NCI-H82 (cell line): Measurements from ENCODE around the gene CFDP1.

Source experiments
- DNase-seq: peaks from one replicate; lab custom pipeline; 2025; lab: John Stamatoyannopoulos, UW

Gene CFDP1

DNA sequence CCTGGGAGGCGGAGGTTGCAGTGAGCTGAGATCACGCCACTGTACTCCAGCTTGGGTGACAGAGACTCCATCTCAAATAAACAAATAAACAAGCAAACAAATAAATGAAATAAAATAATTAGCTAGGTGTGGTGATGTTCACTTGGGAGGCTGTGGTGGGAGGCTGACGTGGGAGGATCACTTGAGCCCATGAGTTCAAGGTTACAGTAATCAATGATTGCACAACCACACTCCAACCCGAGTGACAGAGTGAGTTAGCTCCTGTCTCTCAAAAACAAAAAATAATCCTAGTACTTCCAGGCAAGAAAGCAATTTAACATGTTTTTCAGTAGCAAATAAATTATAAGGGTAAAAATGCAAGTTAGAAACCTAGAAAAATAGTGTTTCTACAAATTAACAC, 26.4 kb downstream of the CFDP1 start:
- DNase-seq = no peak

DNA sequence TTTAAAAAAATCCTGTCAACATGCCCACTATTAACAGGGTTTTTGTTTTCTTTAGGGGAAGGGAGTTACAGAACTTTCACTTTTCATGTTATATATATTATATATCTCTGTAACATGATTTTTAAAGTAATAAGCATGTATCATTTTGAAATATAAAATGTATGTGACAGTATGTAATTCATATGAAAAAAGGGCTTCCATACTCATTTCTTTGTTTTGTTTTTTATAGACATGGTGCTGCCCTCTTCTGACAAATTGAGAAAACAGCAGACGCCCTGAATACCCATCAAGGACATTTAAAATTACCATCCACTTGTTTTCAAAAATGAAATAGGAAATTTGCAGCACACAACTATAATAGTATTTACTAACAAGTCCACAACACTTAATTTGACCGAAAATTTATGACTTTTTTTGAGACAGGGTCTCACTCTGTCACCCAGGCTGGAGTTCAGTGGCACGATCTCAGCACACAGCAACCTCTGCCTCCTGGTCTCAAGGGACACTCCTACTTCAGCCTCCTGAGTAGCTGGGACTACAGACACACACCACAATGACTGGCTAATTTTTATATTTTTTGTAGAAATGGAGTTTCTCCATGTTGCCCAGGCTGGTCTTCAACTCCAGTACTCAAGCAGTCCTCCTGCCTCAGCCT, 30.4 kb downstream of the CFDP1 start:
- DNase-seq = peak; percentile 17

- DNase-seq = no peak
These were observed 31.0 kb downstream of the CFDP1 start for GRCh38 chr16:75402159-75402820.

GRCh38 chr16:75401691-75402090, 31.6 kb downstream of the CFDP1 start:
- DNase-seq = no peak

DNA sequence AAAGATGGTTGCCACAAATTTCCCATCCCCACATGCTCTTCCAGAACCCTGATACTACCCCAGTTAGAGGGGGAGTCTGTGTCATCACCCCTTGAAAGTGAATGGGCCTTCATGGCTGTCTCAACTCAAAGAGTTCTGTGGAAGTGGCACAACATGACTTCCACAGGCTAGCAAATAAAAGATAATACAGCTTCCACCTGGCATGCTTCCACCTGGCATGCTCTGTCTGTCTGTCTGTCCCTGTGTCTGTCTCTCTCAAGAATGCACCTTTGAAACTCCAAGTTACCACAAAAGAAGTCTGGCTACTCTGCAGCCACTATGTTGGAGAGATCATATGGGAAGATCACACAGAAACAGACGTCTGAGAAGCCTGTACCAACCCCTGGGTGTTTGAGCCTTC, 35.0 kb downstream of the CFDP1 start:
- no peak for DNase-seq

GRCh38 chr16:75394941-75395340, 38.4 kb downstream of the CFDP1 start:
- DNase-seq = no peak

- DNase-seq = no peak
These were observed 40.4 kb downstream of the CFDP1 start for GRCh38 chr16:75392906-75393305.

DNA sequence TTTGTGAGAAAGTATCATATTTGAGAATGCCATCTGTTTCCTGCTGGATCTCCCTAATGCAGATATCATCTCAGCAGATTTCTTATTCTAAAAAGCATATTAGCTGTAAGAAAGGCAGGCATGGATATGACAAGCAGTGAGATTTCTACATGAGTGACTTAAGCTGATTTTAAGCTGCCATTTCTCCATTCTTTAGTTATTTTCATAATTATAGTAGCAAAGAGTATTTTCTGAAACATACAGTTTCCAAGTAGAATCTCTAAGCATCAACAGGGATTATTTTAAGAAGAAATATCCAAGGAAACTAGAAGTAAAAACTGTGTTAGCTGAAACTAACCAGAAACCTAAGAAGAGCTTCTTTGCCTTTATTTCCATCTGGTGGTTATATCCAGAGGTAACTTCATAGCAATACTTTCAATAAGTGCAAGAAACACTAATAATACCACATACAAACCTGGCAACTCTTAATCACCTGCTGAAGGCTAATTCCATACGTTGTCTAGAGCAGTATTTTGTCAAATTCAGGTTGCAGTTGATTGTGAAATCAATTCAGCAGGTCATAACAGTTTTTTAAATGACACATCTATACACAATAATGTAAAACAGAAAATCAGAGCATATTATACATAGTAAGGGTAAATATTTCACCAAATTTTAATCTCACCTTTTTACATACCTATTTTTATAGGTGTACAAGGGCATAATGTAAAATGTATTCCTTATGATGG, 42.2 kb downstream of the CFDP1 start:
- no peak for DNase-seq

DNA sequence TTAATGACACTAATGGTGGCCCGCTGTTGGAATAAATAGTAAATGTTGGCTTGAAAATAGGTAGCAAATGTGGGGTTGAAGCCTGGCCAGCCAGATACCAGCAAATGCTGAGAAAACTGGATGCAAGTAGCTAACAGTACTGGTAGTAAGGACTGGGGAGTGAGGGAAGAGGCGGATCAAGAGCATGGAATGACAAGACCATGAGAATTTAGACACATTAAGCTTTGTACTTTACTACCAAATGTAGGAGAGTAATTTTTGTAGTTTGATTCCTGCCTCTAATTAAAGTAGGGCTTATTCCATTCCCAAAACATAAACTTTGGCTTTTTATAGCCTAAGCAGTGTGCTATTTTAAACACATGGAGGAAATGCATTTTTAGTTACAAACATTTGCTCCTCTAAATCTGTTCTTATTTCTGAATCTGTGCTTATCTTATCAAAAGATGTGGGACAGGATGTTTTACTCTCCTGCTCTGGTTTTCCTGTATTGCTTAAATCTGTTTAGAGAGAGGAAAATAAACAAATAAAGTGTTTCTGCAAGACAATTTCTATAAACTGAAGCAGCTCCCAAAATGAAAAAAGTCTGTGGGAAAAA, 44.1 kb downstream of the CFDP1 start:
- DNase-seq = no peak

GRCh38 chr16:75387951-75388350, 45.4 kb downstream of the CFDP1 start:
- DNase-seq = no peak

DNA sequence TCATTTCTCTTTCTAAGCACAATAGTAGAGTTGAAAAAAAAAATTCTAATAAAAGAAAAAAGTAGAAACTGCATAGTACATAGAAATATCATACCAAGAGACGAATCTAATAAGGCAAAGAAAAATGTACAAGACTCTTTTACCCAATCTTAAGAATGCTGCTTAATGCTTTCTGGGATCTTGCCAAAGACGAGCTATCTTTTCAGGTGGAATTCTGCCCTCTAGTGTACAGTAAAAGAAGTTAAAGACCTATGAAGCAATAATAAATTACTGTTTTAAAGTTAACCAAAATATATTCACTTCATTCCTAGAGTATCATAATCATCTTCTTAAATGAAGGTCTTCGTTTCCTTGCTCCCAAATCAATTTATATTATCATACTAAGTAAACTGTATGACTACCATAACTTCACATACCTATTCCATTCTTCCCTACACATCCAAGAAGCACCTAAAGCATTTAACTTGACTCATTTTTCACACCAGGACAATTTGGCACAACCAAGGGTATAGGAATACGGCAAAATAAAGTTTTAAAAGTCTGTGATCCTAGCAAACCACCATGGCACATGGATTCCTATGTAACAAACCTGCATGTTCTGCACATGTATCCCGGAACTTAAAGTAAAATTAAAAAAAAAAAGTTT, 47.7 kb downstream of the CFDP1 start:
- DNase-seq = peak; percentile 69

DNA sequence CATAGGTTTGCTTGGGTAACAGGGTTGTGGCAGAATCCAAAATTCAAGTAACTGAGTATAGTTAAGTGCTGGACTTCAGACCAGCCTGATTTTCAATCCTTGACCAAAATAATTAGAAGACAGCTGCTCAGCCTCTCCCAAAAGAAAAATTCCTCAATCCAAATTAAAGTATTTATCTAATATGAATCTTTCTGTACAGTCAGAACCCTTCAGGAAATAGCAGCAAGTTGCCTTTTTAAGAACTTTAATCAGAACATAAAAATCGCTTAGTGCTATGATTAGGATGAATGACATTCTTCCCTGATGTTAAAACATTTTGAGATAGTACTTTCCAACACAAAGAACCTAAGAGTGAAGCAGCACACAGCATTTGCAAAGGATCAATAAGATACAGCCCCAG, 50.2 kb downstream of the CFDP1 start:
- no peak for DNase-seq

DNA sequence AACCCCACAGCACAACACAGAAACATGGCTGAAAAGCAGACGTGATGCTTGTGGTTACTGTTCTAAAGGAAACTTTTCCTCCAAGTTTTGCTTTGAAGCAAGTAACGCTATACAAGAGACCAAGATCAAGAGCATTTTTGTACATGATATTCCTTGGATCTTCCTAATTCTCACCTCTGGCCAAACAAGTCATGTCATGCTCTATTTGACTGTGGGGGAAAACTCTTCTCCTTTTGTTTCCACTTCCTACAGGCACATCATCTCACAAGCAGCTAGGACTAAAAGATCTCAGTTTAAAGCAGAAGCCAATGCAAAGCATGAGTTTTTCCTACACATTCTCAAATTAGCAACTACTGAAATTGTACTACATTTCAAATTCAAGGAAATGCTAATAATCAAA, 50.7 kb downstream of the CFDP1 start:
- no peak for DNase-seq

DNA sequence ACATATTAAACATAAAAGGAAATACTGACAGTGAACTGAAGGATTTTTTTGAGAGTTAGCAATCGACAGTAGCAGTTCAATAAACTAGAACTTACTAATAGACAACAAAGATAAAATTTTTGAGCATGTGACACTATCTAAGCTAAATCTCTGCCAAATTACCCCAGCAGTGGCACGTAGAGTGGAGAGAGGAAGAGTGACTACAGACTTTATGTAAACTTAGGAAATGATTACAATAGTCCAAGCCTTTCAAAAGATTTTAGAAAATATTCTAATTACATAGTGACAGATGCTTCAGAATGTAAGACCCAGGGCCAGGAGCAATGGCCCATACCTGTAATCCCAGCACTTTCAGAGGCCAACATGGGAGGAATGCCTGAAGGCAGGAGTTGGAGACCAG, 52.4 kb downstream of the CFDP1 start:
- no peak for DNase-seq

GRCh38 chr16:75379911-75380847, 53.1 kb downstream of the CFDP1 start:
- DNase-seq = no peak

GRCh38 chr16:75379339-75379738, 54.0 kb downstream of the CFDP1 start:
- DNase-seq = no peak

DNA sequence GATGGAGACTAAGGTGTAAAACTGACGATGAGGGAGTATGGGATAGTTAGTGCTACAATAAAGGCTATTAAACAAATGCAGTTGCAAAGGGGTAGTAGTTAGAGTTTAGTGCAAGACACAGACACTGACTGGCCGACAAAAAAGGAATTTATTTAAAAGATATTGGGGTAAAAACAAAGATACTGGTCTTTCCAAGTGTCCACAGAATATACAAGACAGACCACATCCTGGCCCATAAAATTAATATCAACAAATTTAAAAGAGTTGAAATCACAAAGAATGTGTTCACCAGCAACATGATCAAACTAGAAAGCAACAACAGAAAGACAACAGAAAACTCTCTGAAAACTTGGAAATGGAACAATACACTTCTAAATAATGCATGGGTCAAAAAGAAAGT, 54.7 kb downstream of the CFDP1 start:
- no peak for DNase-seq

DNA sequence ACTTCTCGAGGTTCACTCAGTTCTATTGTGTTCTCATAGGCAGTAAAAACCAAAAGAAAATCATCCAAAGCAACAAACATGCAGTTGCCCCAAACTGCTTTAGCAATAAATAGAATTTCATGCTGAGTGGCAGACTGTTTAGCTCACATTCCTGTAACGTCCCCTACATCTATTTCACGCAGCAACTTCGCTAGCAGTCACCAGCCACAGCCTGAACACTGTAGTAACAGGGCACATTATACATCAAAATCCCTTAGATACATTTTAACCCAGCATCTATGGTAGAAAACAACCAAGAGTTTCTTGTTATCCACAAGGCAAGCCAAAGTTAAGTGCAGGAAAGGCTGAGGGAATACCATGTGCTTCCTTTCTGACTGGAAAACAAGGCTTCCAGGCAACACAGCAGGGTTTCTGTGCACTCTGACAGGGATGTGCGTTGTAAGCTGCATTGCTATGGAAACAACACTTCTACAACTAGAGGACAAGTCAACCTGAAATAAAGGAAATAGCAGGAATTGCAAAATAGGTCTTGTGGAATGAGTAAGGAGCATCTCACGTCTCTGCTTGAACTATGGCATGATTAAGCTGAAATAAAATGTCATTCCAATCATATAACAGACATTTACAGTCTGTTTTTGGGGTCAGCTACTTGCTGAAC, 55.4 kb downstream of the CFDP1 start:
- DNase-seq = no peak

DNA sequence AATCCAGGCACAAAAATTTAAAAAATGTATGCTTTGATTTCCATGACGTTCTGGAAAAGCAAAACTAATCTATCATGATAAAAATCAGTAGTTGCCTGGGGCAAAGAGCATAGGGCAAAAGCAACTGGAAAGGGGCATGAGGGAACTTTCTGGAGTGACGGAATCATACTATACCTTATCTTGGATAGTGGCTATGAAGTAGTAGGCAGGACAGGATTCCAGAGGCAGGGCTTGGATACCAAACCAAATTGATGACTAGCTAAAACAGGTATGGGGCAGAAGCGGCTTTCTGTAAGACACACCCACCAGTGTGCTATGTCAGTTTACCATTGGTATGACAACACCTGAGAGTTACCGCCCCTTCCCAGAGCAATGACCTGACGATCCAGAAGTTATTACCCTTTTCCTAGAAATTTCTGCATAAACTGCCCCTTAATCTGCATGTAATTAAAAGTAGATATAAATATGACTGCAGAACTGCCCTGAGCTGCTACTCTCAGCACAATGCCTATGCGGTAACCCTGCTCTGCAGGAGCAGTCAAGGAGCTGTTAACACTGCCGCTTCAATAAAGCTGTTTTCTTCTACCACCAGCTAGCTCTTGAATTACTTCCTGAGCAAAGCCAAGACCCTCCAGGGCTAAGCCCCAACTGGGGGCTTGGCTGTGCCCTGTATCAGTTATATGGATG, 56.7 kb downstream of the CFDP1 start:
- DNase-seq = no peak

DNA sequence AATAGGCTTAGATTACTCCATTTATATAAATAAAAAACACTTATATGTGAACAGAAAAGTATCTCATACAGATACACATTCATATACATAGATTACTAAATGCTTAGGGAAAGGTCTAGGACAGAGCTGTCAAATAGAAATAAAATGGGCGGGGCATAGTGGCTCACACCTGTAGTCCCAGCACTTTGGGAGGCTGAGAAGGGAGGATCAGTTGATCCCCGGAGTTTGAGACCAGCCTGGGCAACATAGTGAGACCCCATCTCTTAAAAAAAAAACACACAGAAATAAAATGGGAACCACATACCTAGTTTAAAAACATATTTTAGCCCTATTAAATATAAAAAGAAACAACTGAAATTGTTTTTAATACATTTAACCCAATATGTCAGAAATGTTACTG, 58.9 kb downstream of the CFDP1 start:
- DNase-seq = no peak
